ENCODE results near the gene FHAD1. TPM values are rescaled to one million over a fixed set of nuclear protein-coding genes. Genes with fewer than 3 reads are reported as not detected.
A peak's percentile ranks its signal among the peaks of the same experiment; 100 is the strongest.
"Not testable (repeated sequence)": the region's sequence is repeated elsewhere in the genome, so short reads cannot be mapped to it uniquely, and the experiment has no call there.

Gene FHAD1
- total RNA-seq, 1 experiment from 2014 or later: 0.87 TPM

DNA sequence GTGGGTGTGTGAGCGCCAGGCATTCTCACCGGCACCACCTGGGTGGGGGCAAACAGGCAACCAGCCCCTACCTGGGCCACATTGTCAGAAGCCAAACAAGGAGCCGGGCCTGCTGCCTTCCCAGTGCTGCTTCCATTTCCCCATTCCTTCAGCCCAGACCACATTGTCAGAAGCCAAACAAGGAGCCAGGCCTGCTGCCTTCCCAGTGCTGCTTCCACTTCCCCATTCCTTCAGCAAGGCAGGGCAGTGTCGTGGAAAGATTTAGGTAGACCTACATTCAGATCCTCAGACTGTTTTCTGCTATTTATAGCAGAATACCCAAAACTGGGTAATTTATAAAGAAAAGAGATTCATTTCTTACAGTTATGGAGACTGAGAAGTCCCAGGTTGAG is 115.7 kb downstream of the FHAD1 start:
- DNase-seq (ENCODE audit: low read depth): no peak

GRCh38 chr1:15364740-15365139 is 117.7 kb downstream of the FHAD1 start:
- peak; percentile 20 for DNase-seq (ENCODE audit: low read depth)

DNA sequence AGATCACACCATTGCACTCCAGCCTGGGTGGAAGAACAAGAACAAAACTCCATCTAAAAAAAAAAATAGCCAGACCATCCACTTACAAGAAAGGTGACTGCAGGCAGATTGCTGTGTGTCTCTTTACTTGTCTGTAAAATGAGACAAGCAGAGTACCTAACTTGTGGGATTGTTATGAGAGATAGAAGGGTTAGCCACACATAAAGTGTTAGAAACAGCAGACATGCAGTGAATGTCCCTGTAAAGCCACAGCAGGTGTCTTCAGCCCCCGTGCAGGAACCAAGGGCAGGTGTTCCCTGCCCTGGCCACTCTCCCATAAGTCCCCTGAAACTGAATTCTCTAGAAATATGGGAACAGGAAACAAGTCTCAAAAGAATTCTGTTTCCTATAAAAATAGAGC is 121.9 kb downstream of the FHAD1 start:
- no peak for DNase-seq (ENCODE audit: low read depth)

GRCh38 chr1:15370268-15370667 is 123.2 kb downstream of the FHAD1 start:
- no peak for DNase-seq (ENCODE audit: low read depth)

DNA sequence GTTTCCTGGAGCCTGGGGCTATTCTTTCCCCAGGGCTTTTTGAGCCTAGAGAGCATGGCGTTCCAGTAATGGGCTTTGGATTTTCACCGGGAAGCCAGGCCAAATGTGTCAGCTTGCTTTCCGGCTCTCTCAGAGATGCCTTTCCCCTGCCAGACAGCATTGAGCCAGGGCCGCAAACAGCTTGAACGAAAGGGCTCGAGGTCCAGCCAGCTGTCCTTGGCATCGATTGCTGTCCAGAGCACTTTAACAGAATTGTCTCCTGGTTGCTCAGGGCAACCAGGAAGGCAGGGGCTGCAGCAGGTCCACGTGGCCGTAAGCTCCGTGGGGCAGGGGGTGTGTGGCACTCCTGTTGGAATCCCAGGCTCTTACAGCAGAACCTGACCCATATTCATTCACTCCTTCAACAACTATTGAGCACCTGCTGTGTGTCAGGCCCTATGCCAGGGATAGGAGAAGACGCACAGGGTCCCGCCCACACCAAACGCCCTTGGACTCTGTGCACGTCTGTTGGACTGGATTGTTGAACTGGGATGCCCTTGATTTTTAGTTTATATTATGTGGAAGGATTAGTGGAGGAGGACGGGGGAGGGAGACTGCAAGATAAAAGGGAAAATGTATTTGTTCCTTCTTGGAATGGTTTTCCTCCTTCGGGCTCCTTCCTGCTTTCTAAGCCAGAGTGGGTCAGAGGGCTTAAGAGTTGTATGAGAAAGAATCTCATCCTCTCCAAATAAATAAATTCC is 123.9 kb downstream of the FHAD1 start:
- no peak for DNase-seq (ENCODE audit: low read depth)

DNA sequence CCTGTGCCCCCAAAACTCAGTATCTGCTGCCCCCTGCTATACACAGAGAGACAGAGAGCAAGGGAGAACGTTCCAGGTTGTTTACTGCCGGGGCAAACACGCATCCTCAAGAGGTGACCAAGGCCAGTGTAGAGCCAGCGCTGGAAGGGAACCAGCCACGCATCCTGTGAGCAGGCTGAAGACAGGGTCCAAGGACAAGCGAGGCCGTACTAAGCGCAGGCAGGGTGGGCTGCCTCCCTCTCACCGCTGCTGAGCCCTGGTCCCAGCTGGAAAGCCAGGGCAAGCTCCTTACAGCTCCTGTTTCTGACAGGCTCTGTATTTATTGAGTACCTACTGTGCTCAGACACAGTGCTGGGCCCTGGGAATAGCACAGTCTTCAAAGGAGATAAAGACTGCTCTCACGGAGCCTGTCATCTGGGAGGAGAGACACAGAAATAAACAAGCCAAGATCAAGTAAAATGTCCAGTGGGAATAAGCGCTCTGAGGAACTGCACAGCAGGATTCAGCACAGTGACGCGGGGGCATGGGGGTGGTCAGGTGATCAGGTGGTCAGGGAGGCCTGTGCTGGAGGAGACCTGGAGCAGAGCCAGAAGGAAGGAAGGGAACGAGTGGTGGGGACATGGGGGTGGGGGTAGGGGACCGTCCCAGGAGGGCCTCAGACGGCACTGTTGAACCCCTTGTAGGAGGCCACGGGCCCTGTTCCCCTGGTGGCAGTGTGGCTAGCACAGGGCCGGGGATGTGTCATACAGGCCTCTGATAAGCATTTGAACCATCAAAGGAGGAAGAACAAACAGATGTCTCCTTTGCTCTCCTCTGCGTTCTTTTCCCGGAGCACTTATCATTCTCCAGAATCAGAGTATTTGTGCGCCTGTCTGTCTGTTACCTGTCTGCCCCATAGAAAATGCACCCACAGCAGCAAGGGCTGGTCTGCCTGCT is 124.9 kb downstream of the FHAD1 start:
- DNase-seq (ENCODE audit: low read depth): no peak

DNA sequence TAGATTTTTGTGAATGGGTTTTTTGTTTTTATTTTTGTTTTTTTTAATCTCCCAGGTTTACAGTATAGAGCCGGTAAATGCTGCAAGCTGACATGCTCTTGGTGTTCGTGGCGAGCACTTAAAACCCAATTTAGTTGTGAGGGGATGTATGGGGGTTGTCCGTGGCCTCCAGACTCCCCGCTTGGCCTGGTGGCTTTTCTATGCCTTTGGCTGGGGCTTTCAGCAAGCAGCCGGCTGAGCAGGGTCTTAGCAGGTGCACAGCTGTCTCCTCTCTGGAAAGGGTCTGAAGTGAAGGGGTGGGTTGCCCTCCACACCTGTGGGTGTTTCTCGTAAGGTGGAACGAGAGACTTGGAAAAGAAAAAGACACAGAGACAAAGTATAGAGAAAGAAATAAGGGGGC is 131.7 kb downstream of the FHAD1 start:
- no peak for DNase-seq (ENCODE audit: low read depth)

- DNase-seq (ENCODE audit: low read depth): not testable (repeated sequence)
Observed at GRCh38 chr1:15379151-15379550, 132.1 kb downstream of the FHAD1 start.

GRCh38 chr1:15380601-15381508 is 133.8 kb downstream of the FHAD1 start:
- DNase-seq (ENCODE audit: low read depth): no peak

- DNase-seq (ENCODE audit: low read depth): no peak
Observed at GRCh38 chr1:15381805-15382204, 134.8 kb downstream of the FHAD1 start.

DNA sequence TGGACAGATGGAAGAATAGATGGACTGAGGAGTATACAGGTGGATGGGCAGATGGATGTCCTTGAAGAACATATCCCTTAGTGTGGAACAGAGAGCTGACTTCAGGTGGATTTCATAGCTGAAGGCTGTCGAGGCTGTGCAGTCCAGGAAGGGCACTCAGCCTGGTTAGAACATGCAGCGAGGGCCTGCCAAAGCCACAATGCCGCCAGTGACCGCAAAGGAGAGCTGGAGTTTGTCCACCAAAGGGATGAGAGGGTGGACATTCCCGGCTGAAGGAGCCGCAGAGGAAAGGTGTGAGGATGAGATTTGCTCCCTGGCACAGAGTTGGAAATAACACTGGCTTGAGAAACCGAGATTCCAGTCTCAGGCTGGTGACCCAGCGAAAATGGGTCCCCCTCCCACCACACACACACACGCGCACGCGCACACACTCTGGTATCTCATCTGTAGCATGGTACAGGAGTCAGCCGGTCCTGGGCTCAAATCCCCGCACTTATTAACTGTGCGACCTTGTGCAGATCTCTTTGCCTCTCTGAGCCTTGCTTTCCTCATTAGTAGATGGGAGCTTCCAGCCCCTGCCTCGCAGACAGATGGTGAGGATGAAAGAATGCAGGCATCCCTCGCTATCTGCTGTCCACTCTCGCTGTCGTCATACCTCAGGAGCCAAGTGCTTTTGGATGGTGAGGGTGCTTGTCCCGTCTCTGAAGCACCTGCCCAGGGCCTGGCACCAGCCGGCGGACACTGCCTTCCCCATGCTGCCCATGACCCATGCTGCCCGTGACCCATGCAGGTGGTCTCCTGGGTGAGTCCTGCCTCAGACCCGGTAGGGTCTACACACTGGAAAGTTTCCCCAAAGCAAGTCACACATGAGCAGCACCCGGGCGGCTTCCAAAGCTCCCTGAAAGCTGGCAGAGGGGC is 135.8 kb downstream of the FHAD1 start:
- no peak for DNase-seq (ENCODE audit: low read depth)

- no peak for DNase-seq (ENCODE audit: low read depth)
Observed at GRCh38 chr1:15383810-15384209, 136.8 kb downstream of the FHAD1 start.

DNA sequence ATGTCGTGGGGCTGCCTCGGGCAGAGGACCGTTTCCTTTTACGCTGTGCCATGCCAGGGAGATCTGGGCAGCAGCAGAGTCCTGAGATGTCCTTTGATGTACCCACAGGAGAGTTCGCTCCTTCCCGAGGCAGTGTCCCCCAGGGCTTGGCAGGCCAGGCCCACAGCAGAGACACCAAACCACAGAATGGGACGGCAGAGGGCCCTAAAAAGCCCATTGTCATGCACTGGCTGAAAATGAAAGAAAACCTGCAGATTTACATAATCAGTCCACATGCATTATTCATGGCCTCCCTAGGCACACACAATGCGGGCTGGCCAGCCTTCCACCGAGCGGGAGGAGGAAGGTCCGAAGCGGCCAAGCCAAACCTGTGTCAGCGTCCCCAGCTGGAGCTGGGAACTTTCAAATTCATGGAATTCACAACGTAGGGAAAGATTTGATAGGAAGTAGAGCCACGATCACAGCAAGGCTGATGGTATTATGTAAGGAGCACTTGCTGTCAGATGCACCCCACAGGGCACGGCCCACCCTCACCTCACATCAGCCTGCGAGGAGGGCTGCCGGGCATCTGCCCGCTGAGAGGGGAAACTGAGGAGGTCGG is 137.4 kb downstream of the FHAD1 start:
- DNase-seq (ENCODE audit: low read depth): no peak

DNA sequence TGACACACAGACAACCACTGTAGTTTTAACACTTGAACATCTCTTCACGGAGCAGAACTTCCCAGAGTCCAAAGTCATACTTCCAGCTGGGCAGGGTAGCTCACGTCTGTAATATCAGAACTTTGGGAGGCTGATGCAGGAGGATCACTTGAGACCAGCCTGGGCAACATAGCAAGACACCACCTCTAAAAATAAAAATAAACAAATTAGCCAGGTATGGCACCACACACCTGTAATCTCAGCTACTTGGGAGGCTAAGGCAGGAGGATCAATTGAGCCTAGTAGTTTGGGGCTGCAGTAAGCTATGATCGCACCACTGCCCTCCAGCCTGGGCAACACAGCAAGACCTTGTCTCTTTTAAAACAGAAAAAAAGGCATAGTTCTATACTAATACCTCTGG is 138.4 kb downstream of the FHAD1 start:
- no peak for DNase-seq (ENCODE audit: low read depth)

DNA sequence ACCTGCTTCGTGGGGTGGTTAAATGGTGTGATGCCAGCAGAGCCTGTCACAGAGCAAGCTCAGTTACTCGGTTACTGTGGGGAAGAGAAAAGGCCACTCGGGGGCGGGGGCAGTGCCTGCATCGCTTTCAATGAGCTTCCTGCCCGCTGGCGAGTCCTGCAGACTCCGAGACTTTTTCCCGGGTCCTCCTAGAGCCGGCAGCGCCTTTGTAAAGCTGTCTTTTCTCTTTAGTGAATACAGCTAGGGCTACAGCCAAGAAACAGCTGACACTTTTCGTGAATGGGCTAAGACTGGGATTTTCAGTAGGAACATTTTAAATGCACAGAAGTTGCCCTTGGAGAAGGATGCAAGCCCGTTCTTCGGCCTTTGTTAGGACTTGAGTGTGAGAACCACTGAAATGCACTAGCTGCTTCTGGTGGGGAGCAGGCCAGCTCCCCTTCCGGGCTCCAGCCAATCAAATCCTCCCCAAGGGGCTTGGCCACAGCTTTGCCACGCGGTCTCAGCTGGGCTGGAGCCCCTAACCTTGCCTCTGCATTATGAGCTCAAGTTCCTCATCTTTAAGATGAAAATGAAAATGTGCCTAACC is 139.2 kb downstream of the FHAD1 start:
- no peak for DNase-seq (ENCODE audit: low read depth)

GRCh38 chr1:15388201-15388880 is 141.3 kb downstream of the FHAD1 start:
- DNase-seq (ENCODE audit: low read depth): no peak

DNA sequence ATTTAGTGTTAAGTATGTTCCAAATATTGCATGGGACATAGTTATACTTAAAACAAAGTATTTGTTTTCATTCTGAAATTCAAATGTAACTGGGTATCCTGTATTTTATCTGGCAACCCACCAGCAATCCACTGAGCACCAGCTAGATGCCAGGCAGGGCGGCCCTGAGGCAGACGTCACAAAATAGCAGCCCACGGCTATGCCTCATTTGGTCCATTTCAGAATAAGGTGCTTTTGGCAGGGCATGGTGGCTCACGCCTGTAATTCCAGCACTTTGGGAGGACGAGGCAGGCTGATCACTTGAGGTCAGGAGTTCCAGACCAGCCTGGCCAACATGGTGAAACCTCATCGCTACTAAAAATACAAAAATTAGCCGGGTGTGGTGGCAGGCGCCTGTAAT is 142.8 kb downstream of the FHAD1 start:
- DNase-seq (ENCODE audit: low read depth): not testable (repeated sequence)

- DNase-seq (ENCODE audit: low read depth): no peak
Observed at GRCh38 chr1:15390667-15391066, 143.6 kb downstream of the FHAD1 start.

- DNase-seq (ENCODE audit: low read depth): no peak
Observed at GRCh38 chr1:15391366-15391765, 144.3 kb downstream of the FHAD1 start.
